BLaER1 (cell line): Measurements from ENCODE around the gene NVL.
"Not testable (repeated sequence)": the region's sequence is repeated elsewhere in the genome, so short reads cannot be mapped to it uniquely, and the experiment has no call there.

Source experiments
- H3K27ac ChIP-seq: shearing (Covaris generic); formaldehyde crosslinking; 2 replicates; pipeline ENCODE4 v1.8.1; 2022
- H3K27me3 ChIP-seq: shearing (Covaris generic); formaldehyde crosslinking; 2 replicates; pipeline ENCODE4 v1.8.1; 2022
- H3K36me3 ChIP-seq: shearing (Covaris generic); formaldehyde crosslinking; 2 replicates; pipeline ENCODE4 v1.8.1; 2022
- H3K4me1 ChIP-seq: shearing (Covaris generic); formaldehyde crosslinking; 2 replicates; pipeline ENCODE4 v1.8.1; 2022
- H3K4me2 ChIP-seq: shearing (Covaris generic); formaldehyde crosslinking; 2 replicates; pipeline ENCODE4 v1.8.1; 2022
- H3K4me3 ChIP-seq: shearing (Covaris generic); formaldehyde crosslinking; 2 replicates; pipeline ENCODE4 v1.8.1; 2022
- H3K9ac ChIP-seq: shearing (Covaris generic); formaldehyde crosslinking; 2 replicates; pipeline ENCODE4 v1.8.1; 2022
- H3K9me3 ChIP-seq: shearing (Covaris generic); formaldehyde crosslinking; 2 replicates; pipeline ENCODE4 v1.8.1; 2022
- H4K20me1 ChIP-seq: shearing (Covaris generic); formaldehyde crosslinking; 2 replicates; pipeline ENCODE4 v1.8.1; 2022
- Cebpa-rat ChIP-seq: shearing (Covaris generic); IDR thresholded peaks from 2 replicates; pipeline ENCODE4 v1.8.1; 2022

Gene NVL

GRCh38 chr1:224317383-224318045 is 12.5 kb downstream of the NVL start:
- Histone ChIP-seq H3K4me1 (no peaks in the 10 kb centered on the region), H3K4me3 (no peak overlapping the region), H3K36me3 (peaks cover 52% of the 10 kb centered on the region), H4K20me1 (peaks cover 40% of the 10 kb centered on the region), H3K9me3 (no peaks in the 10 kb centered on the region), H3K27ac (no peak overlapping the region), H3K27me3 (no peaks in the 10 kb centered on the region), H3K9ac (no peak overlapping the region), H3K4me2 (no peak overlapping the region)
- no peak for TF ChIP-seq Cebpa-rat

- Histone ChIP-seq H3K4me1 (no peaks in the 10 kb centered on the region), H3K36me3 (peaks cover 94% of the 10 kb centered on the region), H3K27ac (no peak overlapping the region), H3K9ac (no peak overlapping the region), H3K27me3 (no peaks in the 10 kb centered on the region), H3K4me2 (no peak overlapping the region), H4K20me1 (no peaks in the 10 kb centered on the region), H3K9me3 (no peaks in the 10 kb centered on the region), H3K4me3 (no peak overlapping the region)
- no peak for TF ChIP-seq Cebpa-rat
These were observed 17.9 kb downstream of the NVL start for GRCh38 chr1:224312025-224312424.

- H3K4me3 ChIP-seq, H4K20me1 ChIP-seq, H3K4me2 ChIP-seq, H3K9me3 ChIP-seq, H3K27me3 ChIP-seq, H3K9ac ChIP-seq, H3K4me1 ChIP-seq, H3K27ac ChIP-seq: not testable (repeated sequence)
- H3K36me3 ChIP-seq: peaks cover 94% of the 10 kb centered on the region
These were observed 18.5 kb downstream of the NVL start for GRCh38 chr1:224311503-224311902.

GRCh38 chr1:224308064-224308463 is 21.9 kb downstream of the NVL start:
- TF ChIP-seq Cebpa-rat: no peak
- Histone ChIP-seq H3K27me3 (no peaks in the 10 kb centered on the region), H3K4me3 (no peak overlapping the region), H3K9me3 (no peaks in the 10 kb centered on the region), H3K4me2 (no peak overlapping the region), H3K36me3 (peaks cover 97% of the 10 kb centered on the region), H3K4me1 (no peaks in the 10 kb centered on the region), H3K9ac (no peak overlapping the region), H4K20me1 (no peaks in the 10 kb centered on the region), H3K27ac (no peak overlapping the region)

- Histone ChIP-seq H3K9ac (no peak overlapping the region), H3K4me2 (no peak overlapping the region)
- TF ChIP-seq Cebpa-rat: no peak
These were observed 25.2 kb downstream of the NVL start for GRCh38 chr1:224304767-224305166.

GRCh38 chr1:224302947-224303346 is 27.0 kb downstream of the NVL start:
- Histone ChIP-seq H3K4me2 (no peak overlapping the region), H4K20me1 (no peaks in the 10 kb centered on the region), H3K36me3 (peaks cover 98% of the 10 kb centered on the region), H3K27ac (no peak overlapping the region), H3K9ac (no peak overlapping the region), H3K27me3 (no peaks in the 10 kb centered on the region), H3K4me3 (no peak overlapping the region), H3K4me1 (no peaks in the 10 kb centered on the region), H3K9me3 (no peaks in the 10 kb centered on the region)
- no peak for TF ChIP-seq Cebpa-rat

More at GRCh38 chr1:224304767-224305166, 25.2 kb downstream of the NVL start:
- Histone ChIP-seq H3K9me3 (no peaks in the 10 kb centered on the region), H4K20me1 (no peaks in the 10 kb centered on the region), H3K4me3 (no peak overlapping the region), H3K27me3 (no peaks in the 10 kb centered on the region), H3K36me3 (peaks cover 98% of the 10 kb centered on the region), H3K27ac (no peak overlapping the region), H3K4me1 (no peaks in the 10 kb centered on the region)

GRCh38 chr1:224301391-224301790 is 28.6 kb downstream of the NVL start:
- Histone ChIP-seq H3K9me3 (no peaks in the 10 kb centered on the region), H3K9ac (no peak overlapping the region), H3K27ac (no peak overlapping the region), H3K4me3 (no peak overlapping the region), H3K36me3 (peaks cover 98% of the 10 kb centered on the region), H3K4me2 (no peak overlapping the region), H3K27me3 (no peaks in the 10 kb centered on the region), H4K20me1 (no peaks in the 10 kb centered on the region), H3K4me1 (no peaks in the 10 kb centered on the region)
- TF ChIP-seq Cebpa-rat: no peak

- no peak for TF ChIP-seq Cebpa-rat
- H3K4me1 ChIP-seq: no peaks in the 10 kb centered on the region
- H3K4me3 ChIP-seq: no peak overlapping the region
- peaks cover 98% of the 10 kb centered on the region for H3K36me3 ChIP-seq
- no peak overlapping the region for H3K27ac ChIP-seq
- H3K9ac ChIP-seq: no peak overlapping the region
- H3K9me3 ChIP-seq: no peaks in the 10 kb centered on the region
- no peak overlapping the region for H3K4me2 ChIP-seq
- H3K27me3 ChIP-seq: no peaks in the 10 kb centered on the region
- no peaks in the 10 kb centered on the region for H4K20me1 ChIP-seq
These were observed 29.6 kb downstream of the NVL start for GRCh38 chr1:224300346-224300745.

- Histone ChIP-seq H3K36me3 (peaks cover 98% of the 10 kb centered on the region), H3K4me2 (no peak overlapping the region), H3K9ac (no peak overlapping the region), H3K4me1 (no peaks in the 10 kb centered on the region), H3K9me3 (no peaks in the 10 kb centered on the region), H3K27me3 (no peaks in the 10 kb centered on the region), H4K20me1 (no peaks in the 10 kb centered on the region), H3K4me3 (no peak overlapping the region), H3K27ac (no peak overlapping the region)
- no peak for TF ChIP-seq Cebpa-rat
These were observed 31.3 kb downstream of the NVL start for GRCh38 chr1:224298346-224299330.

GRCh38 chr1:224294775-224295174 is 35.2 kb downstream of the NVL start:
- Histone ChIP-seq H4K20me1 (no peaks in the 10 kb centered on the region), H3K4me2 (no peak overlapping the region), H3K27ac (no peak overlapping the region), H3K36me3 (peaks cover 96% of the 10 kb centered on the region), H3K4me1 (no peaks in the 10 kb centered on the region), H3K4me3 (no peak overlapping the region), H3K9ac (no peak overlapping the region), H3K27me3 (no peaks in the 10 kb centered on the region), H3K9me3 (no peaks in the 10 kb centered on the region)
- TF ChIP-seq Cebpa-rat: no peak
